ENCODE results near the gene TMEM72. TPM values are rescaled to one million over a fixed set of nuclear protein-coding genes. Genes with fewer than 3 reads are reported as not detected.

The TMEM72 gene
- total RNA-seq, 1 donor from 2014 or later = 0.16 TPM

DNA sequence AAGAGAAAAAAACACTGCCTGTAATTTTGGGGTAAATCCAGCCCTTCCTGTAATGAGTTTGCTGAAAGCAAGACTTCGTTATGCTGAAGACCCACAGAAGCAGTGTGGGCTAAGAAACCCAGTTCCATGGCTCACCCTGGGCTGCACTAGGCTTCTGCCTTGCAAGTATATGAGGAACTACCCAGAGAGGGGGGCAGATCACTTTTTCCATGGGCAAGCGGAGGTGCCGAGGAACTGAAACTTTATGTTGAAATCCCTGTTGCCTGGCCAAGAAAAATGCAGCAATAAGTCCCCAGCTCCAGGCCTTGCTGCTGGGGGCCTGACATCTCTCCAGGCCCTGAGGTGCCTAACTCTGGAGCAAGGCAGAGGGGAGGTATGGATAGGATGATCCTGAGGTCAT lies 57.0 kb downstream of the TMEM72 start:
- DNase-seq = no peak

DNA sequence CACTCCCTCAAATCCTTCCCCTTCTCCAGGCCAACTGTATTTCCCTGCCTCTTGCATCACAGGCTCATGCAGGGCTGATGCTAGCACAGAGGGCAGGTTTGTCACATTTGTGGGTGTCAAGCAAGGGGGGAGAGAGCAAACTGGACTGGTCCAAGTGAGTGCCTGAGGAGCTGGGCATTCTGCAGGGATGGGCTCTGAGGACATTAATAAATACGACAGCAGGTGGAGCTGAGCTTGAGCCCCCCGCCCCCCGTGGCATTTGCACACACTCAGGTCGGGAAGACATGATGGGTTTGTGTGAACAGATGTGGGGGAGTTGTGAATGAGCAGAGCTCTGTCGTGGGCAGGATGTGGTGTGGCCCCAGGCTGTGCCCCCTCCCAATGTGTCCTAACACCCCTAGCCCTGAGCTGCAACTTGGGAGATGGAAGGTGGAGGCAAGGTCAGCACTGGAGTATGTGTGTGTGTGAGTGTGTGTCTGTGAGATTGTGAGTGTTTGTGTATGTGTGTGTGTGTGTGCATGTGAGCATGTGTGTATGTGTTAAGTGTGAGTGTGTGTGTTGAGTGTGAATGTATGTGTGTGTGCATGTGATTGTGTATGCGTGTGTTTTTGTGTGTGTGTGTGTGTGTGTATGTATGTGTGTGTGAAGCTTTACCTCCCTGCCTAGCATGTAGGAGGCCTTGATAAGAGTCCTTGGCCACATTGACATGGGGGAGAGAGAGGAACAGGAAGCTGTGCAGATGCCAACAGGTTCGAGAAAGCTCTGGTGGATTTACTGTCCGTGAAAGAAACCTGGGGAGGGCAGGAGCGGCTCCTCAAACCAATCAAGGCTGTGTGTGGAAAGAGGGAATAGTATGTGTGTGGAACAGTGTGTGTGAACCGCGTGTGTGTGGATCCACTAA lies 57.6 kb downstream of the TMEM72 start:
- no peak for DNase-seq

DNA sequence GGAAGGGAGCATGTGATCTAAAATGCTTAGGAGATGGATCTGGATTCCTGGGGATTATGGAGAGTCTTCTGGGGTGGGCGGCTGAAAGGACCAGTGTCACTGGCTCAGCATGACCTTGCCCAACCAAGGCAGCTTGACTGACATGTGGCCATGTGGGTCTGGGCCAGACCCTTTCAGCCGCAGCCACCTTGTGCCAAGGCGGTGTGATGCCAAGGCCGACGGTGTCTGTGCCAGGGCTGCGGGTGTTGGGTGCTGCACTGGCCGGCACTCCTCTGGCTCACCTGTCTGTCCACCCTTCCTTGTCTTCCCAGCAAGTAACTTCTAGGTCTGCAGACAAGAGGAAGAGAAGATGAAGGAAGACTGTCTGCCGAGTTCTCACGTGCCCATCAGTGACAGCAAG lies 58.7 kb downstream of the TMEM72 start:
- no peak for DNase-seq

DNA sequence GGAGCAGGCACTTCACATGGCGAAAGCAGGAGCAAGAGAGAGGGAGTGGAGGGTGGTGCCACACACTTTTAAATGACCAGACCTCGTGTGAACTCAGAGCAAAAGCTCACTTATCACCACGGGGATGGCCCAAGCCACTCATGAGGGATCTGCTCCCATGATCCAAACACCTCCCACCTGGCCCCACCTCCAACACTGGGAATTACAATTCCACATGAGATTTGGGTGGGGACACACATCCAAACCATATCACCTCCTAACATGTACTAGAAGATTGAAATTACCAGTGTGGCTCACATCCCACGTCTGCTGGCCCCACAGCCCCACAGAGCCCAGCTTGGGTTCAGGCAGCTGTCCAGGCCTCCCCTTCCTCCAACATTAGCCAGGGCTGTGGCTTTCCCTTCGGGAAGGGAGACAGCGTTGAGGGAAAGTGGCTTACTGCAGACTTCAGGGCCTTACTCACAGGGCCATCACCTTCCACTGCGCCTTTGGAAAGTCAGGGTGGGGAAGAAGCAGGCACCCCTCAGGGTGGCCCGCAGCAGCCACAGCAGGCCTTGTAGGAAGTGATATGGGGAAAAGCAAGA lies 59.8 kb downstream of the TMEM72 start:
- no peak for DNase-seq

DNA sequence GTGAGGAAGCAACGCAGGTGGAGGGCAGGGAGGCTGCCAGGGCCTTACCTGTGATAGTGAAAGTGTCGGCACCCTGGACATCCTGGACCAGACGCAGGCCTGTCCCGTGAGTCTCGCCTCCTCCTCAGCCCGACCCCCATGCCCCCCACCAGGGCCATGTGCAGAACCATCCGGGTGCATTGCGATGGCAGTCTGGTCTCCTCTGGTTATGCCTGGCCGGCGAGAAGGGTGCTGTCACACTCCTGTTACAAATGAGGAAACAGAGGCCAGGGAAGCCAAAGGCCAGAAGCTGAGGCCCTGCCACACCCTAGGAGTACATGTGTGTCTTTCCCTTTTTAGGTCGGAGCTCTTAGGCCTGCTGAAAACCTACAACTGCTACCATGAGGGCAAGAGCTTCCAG lies 60.3 kb downstream of the TMEM72 start:
- DNase-seq = no peak

DNA sequence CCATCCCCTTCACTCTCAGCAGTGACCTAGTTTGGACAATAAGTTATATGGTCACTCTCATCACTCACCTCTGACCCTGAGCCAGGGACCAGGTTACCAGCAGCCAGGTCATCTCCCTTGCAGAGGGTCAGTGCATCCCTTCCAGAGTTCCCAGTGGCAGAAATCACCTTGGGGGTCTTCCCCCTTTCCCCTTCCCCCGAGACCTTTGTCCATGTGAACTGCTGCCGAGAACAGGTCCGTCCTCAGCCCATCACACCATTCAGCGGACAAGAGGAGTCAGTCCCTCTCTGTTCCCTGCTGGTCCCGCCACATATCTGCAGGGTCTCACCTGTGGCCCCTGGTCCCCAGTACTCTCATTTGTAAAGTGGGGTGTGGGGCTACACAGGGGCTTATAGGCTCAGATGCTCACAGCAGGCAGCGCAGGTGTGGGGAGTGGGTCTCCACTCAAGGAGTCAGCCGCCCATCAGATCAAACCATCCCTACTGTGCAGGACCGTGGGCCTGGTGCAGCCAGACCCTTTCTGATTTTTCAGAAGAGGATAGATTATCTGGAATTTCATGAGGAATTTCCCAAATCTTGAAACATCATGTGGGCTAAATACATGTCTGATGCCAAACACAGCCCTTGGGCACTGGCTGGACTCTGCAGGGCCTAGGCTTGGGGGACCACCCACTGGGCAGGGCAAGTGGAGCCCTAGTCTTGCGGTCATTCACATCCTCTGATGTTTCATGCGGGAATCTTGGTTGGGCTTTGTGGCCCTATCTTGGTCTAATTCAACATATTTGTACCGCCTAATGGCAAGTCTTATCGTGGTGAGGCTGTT lies 61.0 kb downstream of the TMEM72 start:
- no peak for DNase-seq

DNA sequence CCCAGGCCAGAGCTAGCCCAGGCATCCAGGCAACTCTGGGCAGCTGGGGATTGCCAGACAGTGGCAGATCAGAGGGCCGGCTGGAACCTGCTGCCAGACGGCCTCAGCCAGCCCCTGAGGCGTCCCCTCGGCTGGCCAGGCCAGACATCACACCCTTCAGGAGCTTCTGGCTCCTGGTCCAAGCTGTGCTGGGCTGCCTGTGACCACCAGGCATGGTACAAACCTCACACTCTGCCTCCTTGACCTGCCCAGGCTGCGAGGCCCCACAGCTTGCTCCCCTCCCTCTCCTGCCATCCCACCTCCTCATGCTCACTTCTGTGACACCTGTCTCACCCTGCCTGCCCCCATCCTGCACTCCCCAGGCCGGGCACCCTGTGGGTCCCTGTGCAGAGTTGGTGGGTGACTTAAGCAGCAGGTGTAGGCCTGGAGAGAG lies 61.8 kb downstream of the TMEM72 start:
- DNase-seq = no peak

DNA sequence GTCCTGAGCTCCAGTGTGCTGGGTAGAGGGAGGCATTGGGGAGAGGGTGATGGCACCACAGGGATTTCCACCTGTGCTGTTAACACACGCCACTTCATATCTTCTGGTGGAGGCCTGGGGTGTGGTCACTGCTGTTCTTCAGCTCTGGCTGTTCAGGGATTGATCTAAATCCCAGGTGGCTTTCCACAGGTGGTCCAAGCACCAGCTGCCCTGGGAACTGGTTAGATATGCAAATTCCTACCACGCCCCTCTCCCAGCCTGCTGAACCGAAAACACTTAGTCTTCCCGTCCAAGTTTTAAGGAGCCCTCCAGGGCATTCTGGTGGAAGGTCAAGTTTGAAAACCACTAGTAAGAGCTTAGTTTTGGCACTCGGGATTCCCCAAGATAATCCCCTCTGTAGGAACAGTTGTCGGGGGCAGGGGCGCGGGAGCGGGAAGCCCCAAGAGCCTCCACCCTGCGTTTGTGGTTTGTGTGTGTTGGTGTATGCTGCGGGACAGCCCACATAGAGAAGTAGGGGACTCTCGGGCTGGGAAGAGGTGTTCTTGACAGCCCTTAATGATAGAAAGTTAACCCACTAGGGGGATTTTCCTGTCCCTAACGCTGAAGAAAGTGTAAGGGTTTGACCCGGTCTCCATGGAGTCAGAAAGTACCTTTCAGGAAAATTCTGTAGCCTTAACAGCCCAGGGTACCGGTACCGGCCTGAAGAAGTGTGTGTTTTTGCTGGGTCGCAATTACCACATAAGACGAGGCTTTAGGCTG lies 62.4 kb downstream of the TMEM72 start:
- no peak for DNase-seq

DNA sequence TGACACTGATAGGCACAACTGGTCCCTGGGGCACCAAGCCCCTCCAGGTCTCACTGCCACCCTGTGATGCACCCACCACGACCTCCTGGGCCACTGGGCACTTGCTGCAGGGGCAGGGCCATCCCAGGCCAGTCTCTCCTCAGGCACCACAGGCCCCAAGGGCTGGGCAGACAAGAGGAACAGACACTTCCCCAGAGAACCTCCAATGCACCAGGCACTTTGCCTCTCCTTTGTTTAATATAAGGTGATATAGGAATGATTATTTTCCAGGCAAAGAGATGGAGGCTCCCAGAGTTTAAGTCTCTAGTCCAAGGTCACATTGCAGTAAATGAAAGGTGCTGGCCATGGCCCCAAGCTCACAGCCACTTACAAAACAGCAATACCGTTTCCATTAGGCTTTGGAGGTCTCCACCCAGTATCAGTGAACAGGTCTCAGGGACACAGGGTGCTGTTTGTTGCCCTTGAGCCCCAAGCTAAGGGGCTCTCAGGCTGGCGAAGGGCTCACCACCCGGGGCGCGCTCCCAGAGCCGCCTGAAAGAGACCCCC lies 63.0 kb downstream of the TMEM72 start:
- no peak for DNase-seq

DNA sequence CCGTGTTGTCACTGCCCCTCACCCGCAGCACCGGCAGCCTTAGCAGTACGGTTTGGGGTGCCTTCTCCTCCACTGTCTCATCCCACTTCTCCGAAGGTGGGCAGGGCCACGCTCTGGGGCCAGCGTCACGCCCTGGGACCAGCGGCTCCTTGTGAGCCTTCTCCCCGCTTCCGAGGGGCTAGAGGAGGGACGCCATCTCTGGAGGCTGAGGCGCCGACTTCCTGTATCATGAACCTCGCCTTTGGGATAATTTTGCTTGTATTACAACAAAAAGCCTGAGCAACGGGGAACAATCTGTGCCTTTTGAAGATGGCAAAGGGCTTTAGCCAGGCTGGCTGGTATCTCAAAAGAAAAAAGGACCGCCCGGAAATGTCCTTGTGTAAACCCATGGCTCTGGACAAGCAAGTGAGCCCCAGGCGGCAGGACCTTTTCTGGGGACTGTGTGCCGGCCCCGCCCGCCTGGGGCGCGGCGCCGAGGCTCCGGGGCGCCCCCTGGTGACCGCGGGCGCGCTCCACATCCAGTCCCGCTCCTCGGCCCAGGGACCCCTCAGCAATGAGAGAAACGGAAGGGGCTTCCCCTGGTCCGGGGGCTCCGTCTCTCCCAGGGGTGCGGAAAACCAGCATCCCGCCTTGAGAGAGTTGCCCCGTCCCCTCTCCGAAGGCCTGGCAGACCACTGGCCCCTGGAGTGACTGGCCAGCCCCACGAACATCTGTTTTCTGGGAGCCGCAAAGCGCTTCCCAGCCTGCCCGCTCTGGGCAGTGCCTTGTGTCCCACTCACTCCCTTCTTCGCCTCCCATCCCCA lies 63.7 kb downstream of the TMEM72 start:
- peak; percentile 45 for DNase-seq

DNA sequence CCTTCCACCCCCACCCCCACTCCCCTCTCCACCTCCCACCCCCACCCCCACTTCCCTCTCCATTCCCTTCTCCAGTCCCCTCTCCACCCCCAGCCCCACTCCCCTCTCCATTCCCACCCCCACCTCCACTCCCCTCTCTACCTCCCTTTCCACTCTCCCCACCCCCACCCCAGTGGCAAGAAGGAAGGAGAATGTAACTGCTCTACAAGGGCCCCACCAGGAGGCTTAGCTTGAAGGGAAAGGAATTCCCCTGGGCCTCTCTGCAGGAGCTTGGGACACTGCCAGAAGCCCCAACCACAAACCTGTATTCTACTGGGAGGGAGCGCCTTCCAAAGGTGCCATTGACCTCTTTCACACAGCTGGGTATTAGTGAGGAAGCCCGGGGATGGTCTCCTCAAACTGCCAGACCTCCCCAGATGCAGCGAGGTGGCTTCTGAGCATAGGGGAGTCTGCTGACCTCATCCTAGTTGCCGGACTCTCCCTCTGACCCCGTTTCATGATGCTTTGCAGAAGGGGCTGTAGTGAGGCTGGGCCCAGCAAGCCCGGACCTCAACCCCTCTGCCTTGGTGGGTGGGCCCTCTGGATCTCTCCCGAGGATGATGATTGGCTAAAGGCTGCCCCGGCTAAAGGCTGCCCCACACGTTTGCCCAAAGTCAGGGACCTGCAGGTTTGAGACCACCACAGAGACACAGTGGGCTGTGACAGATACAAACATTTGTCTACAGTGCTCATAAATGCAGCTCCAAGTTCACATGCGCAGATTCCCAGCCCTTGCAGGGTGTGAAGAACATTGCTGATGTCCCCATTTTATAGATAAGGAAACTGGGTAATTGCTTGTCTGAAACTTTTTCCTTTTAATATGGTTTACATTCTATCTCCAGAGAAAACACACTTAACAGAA lies 64.5 kb downstream of the TMEM72 start:
- no peak for DNase-seq

DNA sequence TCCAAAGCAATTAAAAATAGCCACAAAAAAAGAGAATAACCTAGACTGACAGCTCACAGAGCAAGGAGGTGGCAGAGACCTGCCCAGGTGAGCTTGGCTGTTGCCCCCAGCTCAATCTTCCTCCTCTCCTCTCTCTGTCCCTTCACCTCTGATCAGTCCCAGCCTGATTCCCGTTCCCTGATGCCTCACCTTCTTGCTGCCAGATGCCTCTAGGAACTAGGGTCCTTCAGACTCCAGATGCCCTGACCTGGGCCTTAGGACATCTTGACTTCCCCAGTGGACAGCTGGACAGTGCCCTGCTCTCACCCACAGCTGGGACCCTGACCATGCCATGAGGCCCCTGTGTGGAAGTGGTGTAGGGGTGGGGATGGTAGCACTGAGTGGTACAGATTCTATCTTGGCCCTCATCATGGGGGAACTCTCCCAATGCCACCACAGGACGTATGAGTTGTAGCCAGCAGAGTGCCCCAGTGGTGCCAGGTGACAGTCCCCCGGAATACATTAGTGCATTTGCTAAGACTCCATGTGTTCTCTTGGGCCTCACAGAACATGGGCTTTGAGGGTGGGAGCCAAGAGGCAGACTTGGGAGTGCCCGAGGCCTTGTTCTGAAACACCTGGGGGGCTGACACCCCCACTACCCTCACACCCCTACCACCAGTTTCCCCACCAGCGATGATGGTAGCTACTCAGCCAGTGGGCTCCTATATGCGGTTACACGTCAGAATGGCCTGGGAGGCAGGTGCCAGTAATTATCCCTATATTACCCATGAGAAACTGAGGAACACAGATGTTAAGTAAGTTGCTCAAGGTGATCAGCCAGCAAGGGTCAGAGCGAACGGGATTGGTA lies 65.4 kb downstream of the TMEM72 start:
- no peak for DNase-seq

DNA sequence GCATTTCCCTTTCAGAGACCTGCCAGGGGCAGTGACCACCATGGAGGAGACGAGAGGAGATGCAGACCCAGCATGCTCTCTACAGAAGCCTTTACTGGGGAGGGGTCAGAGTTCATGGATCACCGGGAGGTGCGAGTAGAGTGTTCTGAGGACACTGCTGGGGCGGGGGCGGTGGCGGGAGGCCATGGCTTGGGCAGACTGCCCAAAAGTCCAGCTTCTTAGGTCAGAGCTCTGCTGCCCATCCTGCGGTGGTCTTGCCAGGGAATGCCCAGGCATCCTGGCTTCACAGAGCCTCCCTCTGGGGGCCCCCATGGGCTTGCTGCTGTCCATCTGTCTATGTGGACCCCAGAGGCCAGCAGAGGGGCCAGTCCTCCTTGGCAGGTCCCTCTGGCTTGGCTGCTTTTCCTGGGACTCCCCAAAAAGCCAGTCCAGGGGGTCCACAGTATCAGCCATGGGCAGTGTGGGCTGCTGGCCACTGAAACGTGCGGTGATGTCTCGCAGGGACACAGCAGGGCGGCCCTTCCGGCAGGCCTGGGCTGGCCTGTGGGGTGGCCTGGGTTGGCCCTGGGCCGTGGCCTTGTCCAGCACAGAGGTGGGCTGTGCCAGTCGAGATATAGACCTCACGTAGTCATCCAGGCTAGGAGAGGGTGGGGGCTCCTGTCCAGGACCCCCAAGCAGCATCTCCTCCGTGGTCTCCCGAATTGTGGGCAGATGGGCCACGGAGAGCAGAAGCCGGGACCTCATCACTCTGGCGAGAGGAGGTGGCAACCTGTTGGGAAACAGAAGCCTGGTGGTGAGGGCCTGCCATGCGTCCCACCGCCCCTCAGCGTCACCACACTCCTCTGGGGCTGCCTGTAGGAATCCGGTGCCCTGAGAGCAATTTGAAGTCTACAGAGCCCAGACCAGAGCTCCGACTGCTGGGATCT lies 66.4 kb downstream of the TMEM72 start:
- DNase-seq = no peak

DNA sequence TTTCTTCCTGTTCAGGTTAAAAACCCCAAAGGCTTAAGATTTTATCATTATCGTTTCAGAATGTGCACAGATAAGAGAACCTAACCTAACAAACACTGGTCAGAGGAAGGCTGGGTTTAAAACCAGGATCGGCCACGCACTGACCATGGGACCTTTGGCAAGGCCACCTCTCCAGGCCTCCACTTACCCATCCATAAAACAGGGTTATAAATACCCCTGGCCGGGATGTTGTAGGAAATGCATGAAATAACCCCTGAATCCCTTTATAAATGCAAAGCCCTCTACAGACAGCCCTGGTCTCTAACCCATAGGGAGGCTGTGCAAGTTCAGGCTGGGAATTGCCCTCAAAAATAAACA lies 67.1 kb downstream of the TMEM72 start:
- no peak for DNase-seq

DNA sequence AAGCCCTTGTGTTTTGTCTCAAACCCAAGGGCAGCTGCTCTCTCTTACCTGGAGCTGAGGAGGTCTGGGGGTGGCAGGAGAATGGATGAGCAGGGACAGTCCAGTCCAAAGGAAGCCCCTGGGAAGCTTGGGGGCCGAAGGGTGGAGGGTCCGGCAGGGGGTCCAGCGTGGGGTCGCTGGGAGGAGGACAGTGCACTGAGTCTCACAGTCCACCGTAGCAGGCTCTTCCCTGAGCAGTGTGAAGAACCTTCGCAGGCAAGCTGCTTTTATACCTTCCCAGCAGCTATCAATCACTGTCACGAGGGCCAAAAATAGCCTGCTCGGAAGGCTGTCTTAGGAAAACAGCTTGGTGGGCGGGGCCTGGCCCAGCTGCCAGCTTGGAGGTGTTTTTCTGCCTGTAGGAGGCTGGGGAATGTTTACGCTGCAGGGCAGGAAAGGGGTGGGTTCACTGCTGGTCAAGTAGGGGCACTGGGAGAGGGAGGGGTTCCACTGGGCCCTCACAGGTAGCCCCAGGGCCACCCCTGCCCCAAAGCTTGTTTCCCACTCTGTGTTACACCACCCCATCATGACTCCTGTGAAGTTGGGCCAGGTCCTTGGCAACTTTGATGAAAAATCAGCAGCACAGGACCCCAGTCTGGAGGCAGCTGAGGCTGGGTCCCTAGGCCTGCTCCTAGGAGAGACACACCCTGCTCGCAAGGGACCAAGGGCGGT lies 67.6 kb downstream of the TMEM72 start, which contains the start of gene DEPP1:
DEPP1 (minus strand) TSS at position 240 of the 711 bp plus-strand sequence. CDS start 779 bp downstream, outside the sequence.
- DNase-seq = peak; percentile 76

DNA sequence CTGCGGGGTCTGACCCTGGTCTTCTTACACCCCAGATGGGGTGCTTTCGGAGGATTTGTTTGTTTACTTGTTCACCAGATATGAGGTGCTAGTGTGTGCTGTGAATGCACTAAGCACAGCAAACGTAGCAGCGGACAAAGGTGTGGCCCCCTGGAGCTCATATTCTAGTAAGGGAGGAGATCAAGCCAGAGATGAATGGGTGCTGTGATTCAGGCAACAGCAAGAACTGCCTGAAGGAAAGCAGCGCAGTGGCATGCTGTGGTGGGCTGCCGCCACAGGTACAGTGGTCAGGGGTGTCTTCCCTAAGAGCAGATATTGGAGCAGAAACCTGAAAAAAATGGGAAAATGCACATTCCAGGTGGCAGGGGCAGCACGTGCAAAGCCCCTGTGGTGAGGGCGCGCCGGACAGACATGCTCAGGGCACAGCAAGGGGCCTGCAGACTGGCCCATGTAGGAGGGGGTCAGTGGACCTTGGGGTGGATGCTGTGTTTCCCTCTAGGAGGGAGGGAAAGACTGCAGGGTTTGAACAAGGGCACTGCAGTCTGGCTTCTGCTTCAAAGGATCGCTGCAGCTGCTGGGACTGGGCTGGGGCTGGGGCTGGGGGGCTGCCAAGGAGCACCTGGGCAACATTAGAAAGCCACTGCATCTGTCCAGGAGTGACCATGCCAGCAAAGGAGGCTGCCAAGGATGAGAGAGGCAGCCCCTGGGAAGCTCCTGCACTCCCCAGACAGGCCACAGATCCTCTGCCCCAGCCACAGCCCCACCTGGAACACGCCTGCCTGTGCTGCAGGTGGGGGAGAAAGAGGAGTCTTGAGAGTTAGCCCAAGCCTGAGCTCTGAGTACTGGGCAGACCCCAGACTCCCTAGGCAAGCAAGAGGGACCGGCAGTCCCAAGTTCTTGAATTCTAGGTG lies 68.4 kb downstream of the TMEM72 start:
- DNase-seq = no peak
